Gastroesophageal sphincter (tissue), 4 donors: ENCODE data around the gene MPP2. TPM values are rescaled to one million over a fixed set of nuclear protein-coding genes. Genes with fewer than 3 reads are reported as not detected.
"Not testable (repeated sequence)": the region's sequence is repeated elsewhere in the genome, so short reads cannot be mapped to it uniquely, and the experiment has no call there.

Source experiments
- ATAC-seq: fragments of 150-250 bp; one replicate; pipeline ENCODE4 v1.9.1; 2016; ENCODE audit warnings: mild to moderate bottlenecking, moderate library complexity
- H3K27ac ChIP-seq, 4 donors: fragments of 200-600 bp; sonication (generic) in 3 of 4; 1 replicate in 3 of 4; 2 replicates in 1 of 4; pipeline ENCODE4 v1.5.1; 2016 to 2019
- H3K27me3 ChIP-seq: fragments of 200-600 bp; sonication (generic); one replicate; pipeline ENCODE4 v1.5.1; 2019
- H3K36me3 ChIP-seq, 2 donors: fragments of 200-600 bp; sonication (generic); one replicate each; pipeline ENCODE4 v1.5.1; 2019; ENCODE audit warnings: control low read depth in 1 of 2
- H3K4me1 ChIP-seq, 3 donors: fragments of 200-600 bp; sonication (generic); 1 replicate in 2 of 3; 2 replicates in 1 of 3; pipeline ENCODE4 v1.5.1; 2016 to 2019; ENCODE audit warnings: control low read depth in 2 of 3
- H3K4me3 ChIP-seq, 2 donors: fragments of 200-600 bp; sonication (generic); one replicate each; pipeline ENCODE4 v1.5.1; 2019; ENCODE audit warnings: mild to moderate bottlenecking in 1 of 2, moderate library complexity in 1 of 2
- H3K9me3 ChIP-seq, 3 donors: fragments of 200-600 bp; sonication (generic); one replicate each; pipeline ENCODE4 v1.5.1; 2017 to 2019; ENCODE audit warnings: control low read depth in 2 of 3
- CTCF ChIP-seq, 4 experiments: fragments of 200-600 bp in 2 of 4; fragments of 450-650 bp in 2 of 4; sonication (generic) in 1 of 4; IDR thresholded peaks; one replicate each; pipeline ENCODE4 v1.5.1; 2017 to 2019; ENCODE audit warnings: antibody characterized with exemption in 4 of 4, mild to moderate bottlenecking in 2 of 4, moderate library complexity in 2 of 4
- EP300 ChIP-seq: sonication (generic); formaldehyde crosslinking; IDR thresholded peaks from one replicate; pipeline ENCODE4 v1.6.1; 2017; ENCODE audit warnings: antibody characterized with exemption, mild to moderate bottlenecking
- POLR2A ChIP-seq, 2 donors: fragments of 450-650 bp; IDR thresholded peaks; one replicate each; pipeline ENCODE4 v1.6.1; 2017; ENCODE audit warnings: antibody characterized with exemption in 2 of 2, mild to moderate bottlenecking in 2 of 2, moderate library complexity in 1 of 2
- POLR2AphosphoS5 ChIP-seq: sonication (generic); formaldehyde crosslinking; IDR thresholded peaks from one replicate; pipeline ENCODE4 v1.6.1; 2017; ENCODE audit warnings: antibody characterized with exemption
- WGBS, 2 donors: methylation state at CpG; one replicate each; pipeline ENCODE4 v1.1.5; 2018; ENCODE audit warnings: low coverage in 1 of 2; 5-methylcytosine and 5-hydroxymethylcytosine counted together
- total RNA-seq, 4 donors: library from RNA; depleted of rRNA; stranded (reverse); fragments of >200 nt; gene quantifications; one replicate each; pipeline ENCODE4 v1.1.0, GENCODE V29; 2016

Gene MPP2
- total RNA-seq, 4 donors from 2014 or later, result 6.3 to 20.9 (median 15.1) TPM

DNA sequence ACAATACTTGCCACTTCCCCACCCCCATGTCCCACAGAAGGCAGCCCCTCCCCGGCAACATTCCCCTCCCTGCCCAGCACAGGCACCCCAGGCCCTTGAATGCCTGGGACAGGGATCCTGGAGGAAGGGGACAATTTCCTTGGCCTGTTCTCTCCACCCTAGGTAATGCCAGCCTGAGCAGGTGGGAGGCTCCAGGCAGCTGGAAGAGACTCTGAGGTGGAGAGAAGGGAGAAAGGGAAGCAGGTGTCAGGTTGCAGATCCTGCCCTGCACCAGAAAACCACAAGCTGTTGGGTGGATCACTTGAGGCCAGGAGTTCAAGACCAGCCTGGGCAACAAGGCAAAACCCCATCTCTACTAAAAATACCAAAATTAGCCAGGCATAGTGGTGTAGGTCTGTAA is 8.9 kb downstream of the MPP2 start:
- H3K4me1 ChIP-seq, result peaks cover 0 to 34% (median 11%) of the 10 kb centered on the region in 3 donors
- no peak overlapping the region for H3K27ac ChIP-seq
- H3K4me3 ChIP-seq, result no peak overlapping the region
- H3K27me3 ChIP-seq, result no peaks in the 10 kb centered on the region
- WGBS, 2 donors, result 50% methylated on average over 1 of the region's 1 CpG; no CpG with 5 or more reads in 1 of the 2 donors
- no peak for ATAC-seq
- no peaks in the 10 kb centered on the region for H3K9me3 ChIP-seq
- TF ChIP-seq POLR2A (IDR thresholded peaks at IDR 0.05) (no peak), CTCF (IDR thresholded peaks at IDR 0.05) (no peak), EP300 (no peak), POLR2AphosphoS5 (no peak)
- peaks cover 0 to 48% of the 10 kb centered on the region in 2 donors for H3K36me3 ChIP-seq

DNA sequence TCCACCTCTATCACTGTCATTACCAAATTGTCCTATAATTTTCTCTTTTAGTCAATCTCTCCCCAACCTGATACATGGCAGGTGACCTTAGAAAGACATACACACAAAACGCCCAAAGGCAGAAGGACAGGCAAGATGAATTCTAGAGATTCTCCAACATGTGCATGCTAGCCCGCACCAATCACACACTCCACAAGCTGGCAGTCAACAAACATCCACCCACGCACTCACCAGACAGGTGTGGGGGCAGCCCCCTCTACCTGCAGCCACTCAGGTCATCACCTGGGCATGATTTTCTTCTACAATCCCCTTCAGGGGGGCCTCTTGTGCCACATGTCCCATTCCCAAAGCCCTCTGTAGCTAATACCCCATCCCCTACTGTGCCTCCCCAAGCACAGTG is 9.5 kb downstream of the MPP2 start:
- Histone ChIP-seq H3K4me3 (no peak overlapping the region), H3K36me3 (peaks cover 0 to 50% of the 10 kb centered on the region in 2 donors), H3K27me3 (no peaks in the 10 kb centered on the region), H3K27ac (no peak overlapping the region), H3K9me3 (no peaks in the 10 kb centered on the region), H3K4me1 (peaks cover 0 to 34% (median 11%) of the 10 kb centered on the region in 3 donors)
- TF ChIP-seq CTCF (IDR thresholded peaks at IDR 0.05) (no peak), POLR2A (IDR thresholded peaks at IDR 0.05) (no peak), POLR2AphosphoS5 (no peak), EP300 (no peak)
- WGBS, 2 donors, result 80 to 91% methylated on average over 1 to 3 of the region's 3 CpGs
- no peak for ATAC-seq

- ATAC-seq, H3K27me3 ChIP-seq, H3K4me1 ChIP-seq: not testable (repeated sequence)
Measured at GRCh38 chr17:43894494-43894893, 12.8 kb downstream of the MPP2 start.

GRCh38 chr17:43892647-43892952 is 14.7 kb downstream of the MPP2 start:
- TF ChIP-seq EP300 (no peak), POLR2AphosphoS5 (no peak), CTCF (IDR thresholded peaks at IDR 0.05) (no peak), POLR2A (IDR thresholded peaks at IDR 0.05) (no peak)

More at GRCh38 chr17:43894494-43894893, 12.8 kb downstream of the MPP2 start:
- not testable (repeated sequence) for H3K9me3 ChIP-seq, H3K4me3 ChIP-seq, H3K27ac ChIP-seq
- 84% methylated on average over 3 of the region's 4 CpGs; no CpG with 5 or more reads in 1 of the 2 donors for WGBS, 2 donors
- H3K36me3 ChIP-seq, result peaks cover 0 to 51% of the 10 kb centered on the region in 2 donors

DNA sequence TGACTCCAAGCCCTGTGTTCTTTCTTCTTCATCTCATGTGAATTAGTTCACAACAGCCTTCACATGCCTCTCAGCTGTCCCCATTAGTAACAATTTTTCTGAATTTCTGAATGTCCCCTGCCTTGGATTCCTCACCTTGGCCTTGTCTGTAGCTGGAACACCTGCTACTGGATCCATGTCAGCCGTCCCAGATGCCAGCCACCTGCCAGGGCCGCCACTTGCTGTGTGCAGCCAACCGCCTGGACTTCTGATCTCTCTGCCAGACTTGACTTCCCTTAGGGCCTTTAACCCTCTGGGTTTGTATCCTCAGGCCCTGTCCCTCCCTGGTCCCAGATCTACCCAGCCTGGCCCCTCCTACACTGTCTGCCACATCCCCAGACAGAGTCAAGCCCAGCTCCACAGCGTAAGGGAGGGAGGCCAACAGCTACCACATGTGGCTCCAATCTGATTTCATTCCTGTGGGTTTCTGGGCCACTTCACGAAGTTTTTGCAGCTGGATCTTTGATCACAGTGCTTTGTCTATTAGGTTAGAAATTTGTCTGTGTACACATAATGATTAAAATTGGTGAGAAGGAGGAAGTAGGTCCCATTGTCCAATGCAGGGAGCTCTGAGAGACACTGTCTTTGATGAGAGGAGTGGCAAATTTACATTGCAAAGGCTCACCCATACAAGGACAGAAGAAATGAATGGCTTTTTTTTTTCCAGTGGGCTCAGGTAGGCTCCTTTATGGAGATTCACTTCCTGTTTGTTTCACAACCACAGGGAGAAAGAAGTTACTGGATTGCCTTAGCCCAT is 15.3 kb downstream of the MPP2 start:
- H3K9me3 ChIP-seq, result no peaks in the 10 kb centered on the region
- WGBS, 2 donors, result 94% methylated on average over 4 of the region's 5 CpGs; no CpG with 5 or more reads in 1 of the 2 donors
- H3K4me3 ChIP-seq, result no peak overlapping the region
- no peak for ATAC-seq
- no peaks in the 10 kb centered on the region for H3K27me3 ChIP-seq
- H3K4me1 ChIP-seq, result no peaks in the 10 kb centered on the region
- TF ChIP-seq POLR2A (IDR thresholded peaks at IDR 0.05), result no peak
- TF ChIP-seq POLR2AphosphoS5, result no peak
- TF ChIP-seq EP300, result no peak
- no peak overlapping the region for H3K27ac ChIP-seq
- H3K36me3 ChIP-seq, result peaks cover 0 to 39% of the 10 kb centered on the region in 2 donors

More at GRCh38 chr17:43892647-43892952, 14.7 kb downstream of the MPP2 start:
- no peak overlapping the region for H3K4me3 ChIP-seq
- no peaks in the 10 kb centered on the region for H3K27me3 ChIP-seq
- 29 to 41% methylated on average over 4 of the region's 4 CpGs for WGBS, 2 donors
- H3K4me1 ChIP-seq, result no peaks in the 10 kb centered on the region
- H3K9me3 ChIP-seq, result no peaks in the 10 kb centered on the region
- no peak overlapping the region for H3K27ac ChIP-seq
- ATAC-seq, result no peak
- H3K36me3 ChIP-seq, result peaks cover 0 to 45% of the 10 kb centered on the region in 2 donors

- Histone ChIP-seq H3K4me3 (no peak overlapping the region), H3K27ac (no peak overlapping the region), H3K4me1 (no peaks in the 10 kb centered on the region), H3K9me3 (no peaks in the 10 kb centered on the region), H3K36me3 (peaks cover 0 to 21% of the 10 kb centered on the region in 2 donors), H3K27me3 (no peaks in the 10 kb centered on the region)
- no peak for ATAC-seq
- WGBS, 2 donors, result 89 to 100% methylated on average over 1 of the region's 1 CpG
- no peak for TF ChIP-seq POLR2AphosphoS5
- TF ChIP-seq POLR2A (IDR thresholded peaks at IDR 0.05), result no peak
- TF ChIP-seq EP300, result no peak
- TF ChIP-seq CTCF (IDR thresholded peaks at IDR 0.05), result no peak
Measured at GRCh38 chr17:43890240-43890639, 17.1 kb downstream of the MPP2 start.
